Erythroblast (primary cell): Measurements from ENCODE around the gene INPP4B.

Experiments used
- GATA1 ChIP-seq: IDR thresholded peaks from 2 replicates; pipeline ENCODE4 v1.6.1; 2011; ENCODE audit warnings: low read depth, mild to moderate bottlenecking, control low read depth, low read length, moderate library complexity
- POLR2A ChIP-seq: IDR thresholded peaks from 2 replicates; pipeline ENCODE4 v1.6.1; 2011; ENCODE audit warnings: mild to moderate bottlenecking, low read length

- TF ChIP-seq POLR2A (no peak), GATA1 (no peak)
Measured at GRCh38 chr4:142523111-142523510, 323.0 kb downstream of the INPP4B start.
